Endothelial cell (in vitro differentiated cells): ENCODE results near the gene SLC25A5. TPM values are rescaled to one million over a fixed set of nuclear protein-coding genes. Genes with fewer than 3 reads are reported as not detected.
"Not testable (repeated sequence)": the region's sequence is repeated elsewhere in the genome, so short reads cannot be mapped to it uniquely, and the experiment has no call there.

Experiments used
- DNase-seq: peaks from one replicate; pipeline ENCODE4 v3.0.0; 2021; ENCODE audit warnings: low spot score
- H3K27ac Mint-ChIP-seq: one replicate; pipeline ENCODE4 v1.8.0; 2021; ENCODE audit warnings: mixed read lengths, inconsistent platforms; ENCODE audit not compliant: unreplicated experiment
- H3K27me3 Mint-ChIP-seq: one replicate; pipeline ENCODE4 v1.8.0; 2021; ENCODE audit warnings: mild to moderate bottlenecking, moderate library complexity, mixed read lengths, inconsistent platforms; ENCODE audit not compliant: unreplicated experiment
- H3K36me3 Mint-ChIP-seq: one replicate; pipeline ENCODE4 v1.8.0; 2021; ENCODE audit warnings: mild to moderate bottlenecking, low read depth, mixed read lengths, inconsistent platforms; ENCODE audit not compliant: unreplicated experiment
- H3K4me1 Mint-ChIP-seq: one replicate; pipeline ENCODE4 v1.8.0; 2021; ENCODE audit warnings: mild to moderate bottlenecking, mixed read lengths, inconsistent platforms; ENCODE audit not compliant: unreplicated experiment
- H3K4me3 Mint-ChIP-seq: one replicate; pipeline ENCODE4 v1.8.0; 2021; ENCODE audit warnings: mild to moderate bottlenecking, mixed read lengths, inconsistent platforms; ENCODE audit not compliant: unreplicated experiment
- H3K9me3 Mint-ChIP-seq: one replicate; pipeline ENCODE4 v1.8.0; 2021; ENCODE audit warnings: mixed read lengths, inconsistent platforms; ENCODE audit not compliant: unreplicated experiment
- total RNA-seq: library from RNA; stranded (reverse); fragmentation: NEBNext Ultra II Directional; extraction: Animal tissue kit (Norgen Biotek cat#: 25700); gene quantifications from one replicate; pipeline ENCODE4 v1.2.1, GENCODE V29; 2021; ENCODE audit not compliant: unreplicated experiment
- TF ChIP-seq, protein P1 (sequence below): fragments of 200-600 bp; sonication (generic); IDR thresholded peaks from one replicate; pipeline ENCODE4 v1.5.0; 2021; ENCODE audit warnings: antibody characterized with exemption; ENCODE audit not compliant: unreplicated experiment

The SLC25A5 gene
- total RNA-seq, 1 donor from 2014 or later = 305 TPM

DNA sequence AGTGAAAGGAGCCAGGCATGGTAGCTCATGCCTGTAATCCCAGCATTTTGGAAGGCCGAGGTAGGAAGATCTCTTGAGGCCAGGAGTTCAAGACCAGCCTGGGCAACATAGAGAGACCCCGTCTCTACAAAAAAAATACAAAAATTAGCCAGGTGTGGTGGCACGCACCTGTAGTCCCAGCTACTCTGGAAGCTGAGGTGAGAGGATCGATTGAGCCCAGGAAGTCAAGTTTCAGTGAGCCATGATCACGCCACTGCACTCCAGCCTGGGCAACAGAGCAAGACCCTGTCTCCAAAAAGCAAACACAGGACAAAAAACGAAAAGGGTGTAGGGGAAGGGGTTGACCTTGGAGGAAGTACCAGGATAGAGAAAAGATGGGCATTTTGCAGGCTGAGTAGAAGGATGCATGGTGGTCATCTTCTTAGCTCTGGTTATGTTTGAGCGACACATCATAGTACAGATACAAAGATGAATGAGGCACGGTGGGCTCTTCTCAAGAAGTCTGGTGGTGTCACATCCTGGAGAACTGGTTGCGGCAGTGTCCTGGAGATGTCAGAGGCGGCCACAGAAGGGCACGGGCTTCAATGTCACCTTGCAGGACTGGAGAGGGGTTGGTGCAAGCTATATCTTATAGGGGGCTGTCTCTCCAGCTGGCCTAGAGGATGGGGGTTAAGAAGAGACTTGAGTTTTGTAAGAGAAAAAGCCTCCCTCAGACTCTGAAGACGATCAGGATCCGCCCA is 32.0 kb downstream of the SLC25A5 start:
- peaks cover 6% of the 10 kb centered on the region for H3K27me3 Mint-ChIP-seq
- TF ChIP-seq, protein P1, sequence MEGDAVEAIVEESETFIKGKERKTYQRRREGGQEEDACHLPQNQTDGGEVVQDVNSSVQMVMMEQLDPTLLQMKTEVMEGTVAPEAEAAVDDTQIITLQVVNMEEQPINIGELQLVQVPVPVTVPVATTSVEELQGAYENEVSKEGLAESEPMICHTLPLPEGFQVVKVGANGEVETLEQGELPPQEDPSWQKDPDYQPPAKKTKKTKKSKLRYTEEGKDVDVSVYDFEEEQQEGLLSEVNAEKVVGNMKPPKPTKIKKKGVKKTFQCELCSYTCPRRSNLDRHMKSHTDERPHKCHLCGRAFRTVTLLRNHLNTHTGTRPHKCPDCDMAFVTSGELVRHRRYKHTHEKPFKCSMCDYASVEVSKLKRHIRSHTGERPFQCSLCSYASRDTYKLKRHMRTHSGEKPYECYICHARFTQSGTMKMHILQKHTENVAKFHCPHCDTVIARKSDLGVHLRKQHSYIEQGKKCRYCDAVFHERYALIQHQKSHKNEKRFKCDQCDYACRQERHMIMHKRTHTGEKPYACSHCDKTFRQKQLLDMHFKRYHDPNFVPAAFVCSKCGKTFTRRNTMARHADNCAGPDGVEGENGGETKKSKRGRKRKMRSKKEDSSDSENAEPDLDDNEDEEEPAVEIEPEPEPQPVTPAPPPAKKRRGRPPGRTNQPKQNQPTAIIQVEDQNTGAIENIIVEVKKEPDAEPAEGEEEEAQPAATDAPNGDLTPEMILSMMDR = no peak
- H3K27ac Mint-ChIP-seq = no peak overlapping the region
- H3K9me3 Mint-ChIP-seq = no peaks in the 10 kb centered on the region
- H3K36me3 Mint-ChIP-seq = no peaks in the 10 kb centered on the region
- H3K4me3 Mint-ChIP-seq = no peak overlapping the region
- H3K4me1 Mint-ChIP-seq = peaks cover 2% of the 10 kb centered on the region
- DNase-seq = no peak

DNA sequence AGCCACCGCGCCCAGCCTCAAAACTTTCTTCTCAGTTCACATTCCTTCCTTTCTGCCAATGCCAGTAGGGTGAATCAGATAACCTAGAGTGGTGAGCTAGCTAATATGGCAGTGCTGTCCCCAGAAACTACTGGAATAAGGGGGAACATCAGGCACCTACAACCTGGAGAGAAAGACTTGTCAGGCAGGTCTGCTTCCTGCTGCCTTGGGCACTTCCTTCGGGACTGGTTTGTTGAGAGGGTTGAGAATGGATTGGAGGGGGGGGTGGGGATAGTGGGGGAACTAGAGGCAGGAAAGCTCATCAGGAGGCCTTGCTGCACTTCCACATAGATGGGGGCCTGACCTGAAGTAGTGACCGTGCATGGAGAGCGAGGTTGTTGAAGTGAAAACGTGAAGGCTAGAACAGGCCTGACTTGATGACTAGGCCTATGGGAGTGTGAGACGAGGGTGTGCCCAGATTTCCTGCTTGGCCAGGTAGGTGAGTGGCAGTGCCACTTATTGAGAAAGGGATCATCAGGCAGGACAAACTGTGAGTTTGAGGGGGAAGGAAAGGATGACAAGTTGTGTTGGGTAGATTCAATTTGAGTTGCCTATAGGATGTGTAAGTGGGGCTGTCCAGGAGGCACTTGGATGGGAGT is 33.4 kb downstream of the SLC25A5 start:
- DNase-seq = no peak
- Mint-ChIP-seq H3K27me3 (peaks cover 6% of the 10 kb centered on the region), H3K36me3 (no peaks in the 10 kb centered on the region), H3K4me3 (no peak overlapping the region), H3K27ac (no peak overlapping the region), H3K9me3 (no peaks in the 10 kb centered on the region), H3K4me1 (peaks cover 2% of the 10 kb centered on the region)
- TF ChIP-seq, protein P1 = no peak

DNA sequence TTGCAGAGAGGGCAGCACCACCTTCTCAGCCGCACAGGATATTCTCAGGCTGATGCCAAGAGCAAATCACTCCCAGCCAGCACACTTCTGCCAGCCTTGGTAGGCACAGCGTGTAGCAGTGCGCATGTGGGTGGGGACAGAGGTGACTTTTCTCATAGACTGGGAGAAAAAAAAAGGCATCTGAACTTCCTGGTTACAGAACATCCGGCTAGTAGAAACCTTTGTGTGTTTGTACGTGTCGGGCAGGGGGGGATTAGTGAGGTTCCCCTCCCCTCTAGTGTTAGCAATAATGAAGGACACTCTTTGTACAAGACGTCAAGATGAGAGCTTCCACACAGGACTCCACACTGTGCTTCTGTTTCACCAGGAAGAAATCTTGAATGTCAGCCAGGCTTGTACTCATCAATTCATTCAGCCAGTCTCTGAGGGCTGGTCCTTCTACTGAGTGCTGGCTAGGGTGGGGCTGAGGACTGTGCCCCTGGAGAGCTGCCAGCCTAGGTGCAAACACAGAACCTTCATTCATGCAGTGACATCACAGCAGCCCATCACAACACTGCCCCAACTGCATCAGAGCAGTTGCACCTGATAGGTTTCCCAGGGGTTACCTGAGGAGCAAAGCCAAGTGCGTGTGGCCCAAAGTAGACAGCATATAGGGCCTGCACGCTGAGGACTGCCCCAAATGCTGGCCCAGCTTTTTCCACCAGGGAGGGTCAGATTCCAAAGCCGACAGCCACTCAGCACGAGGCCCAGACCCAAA is 34.7 kb downstream of the SLC25A5 start:
- H3K4me3 Mint-ChIP-seq = no peak overlapping the region
- no peak for DNase-seq
- H3K27ac Mint-ChIP-seq = no peak overlapping the region
- H3K27me3 Mint-ChIP-seq = peaks cover 6% of the 10 kb centered on the region
- TF ChIP-seq, protein P1 = no peak
- no peaks in the 10 kb centered on the region for H3K36me3 Mint-ChIP-seq
- H3K4me1 Mint-ChIP-seq = peaks cover 2% of the 10 kb centered on the region
- H3K9me3 Mint-ChIP-seq = no peaks in the 10 kb centered on the region

DNA sequence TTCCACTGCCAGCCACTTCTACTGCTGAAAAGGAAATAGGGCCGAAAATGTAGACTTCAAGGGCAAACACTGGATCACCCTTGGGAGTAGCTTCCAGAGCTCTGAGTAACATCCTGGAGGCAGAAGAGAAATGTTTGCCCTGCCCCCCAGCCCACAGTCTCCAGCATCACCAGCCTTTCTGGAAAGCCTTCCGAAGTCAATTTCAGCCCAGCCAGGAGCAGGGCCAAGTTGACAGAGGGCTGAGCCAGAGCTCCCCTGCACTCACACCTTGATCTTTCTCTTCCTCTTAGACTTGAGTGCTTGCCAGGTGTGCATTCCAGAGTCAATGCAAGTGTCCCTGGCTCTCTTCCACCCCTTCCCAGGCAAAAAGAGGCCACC is 35.2 kb downstream of the SLC25A5 start:
- H3K27me3 Mint-ChIP-seq = peaks cover 6% of the 10 kb centered on the region
- DNase-seq = no peak

DNA sequence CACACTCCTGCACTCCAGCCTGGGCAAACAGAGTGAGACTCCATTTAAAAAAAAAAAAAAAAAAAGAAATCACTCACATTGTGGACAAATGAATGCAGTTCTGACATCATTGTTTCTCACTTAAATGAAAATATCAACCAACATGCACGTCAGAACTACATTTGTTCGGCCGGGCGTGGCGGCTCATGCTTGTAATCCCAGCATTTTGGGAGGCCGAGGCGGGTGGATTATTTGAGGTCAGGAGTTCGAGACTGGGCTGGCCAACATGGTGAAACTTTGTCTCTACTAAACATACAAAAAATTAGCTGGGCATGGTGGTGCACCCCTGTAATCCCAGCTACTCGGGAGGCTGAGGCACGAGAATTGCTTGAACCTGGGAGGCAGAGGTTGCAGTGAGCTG is 36.9 kb downstream of the SLC25A5 start:
- not testable (repeated sequence) for DNase-seq, H3K27me3 Mint-ChIP-seq, H3K9me3 Mint-ChIP-seq, H3K36me3 Mint-ChIP-seq, H3K27ac Mint-ChIP-seq, H3K4me3 Mint-ChIP-seq, H3K4me1 Mint-ChIP-seq

More for the DNA sequence above, 35.2 kb downstream of the SLC25A5 start:
- TF ChIP-seq, protein P1 = no peak
- Mint-ChIP-seq H3K36me3 (no peaks in the 10 kb centered on the region), H3K4me1 (peaks cover 2% of the 10 kb centered on the region), H3K9me3 (no peaks in the 10 kb centered on the region), H3K27ac (no peak overlapping the region), H3K4me3 (no peak overlapping the region)
